ENCODE data around the gene LOXL4. TPM values are rescaled to one million over a fixed set of nuclear protein-coding genes. Genes with fewer than 3 reads are reported as not detected.

The LOXL4 gene
- total RNA-seq, 1 experiment from 2014 or later, result not detected

DNA sequence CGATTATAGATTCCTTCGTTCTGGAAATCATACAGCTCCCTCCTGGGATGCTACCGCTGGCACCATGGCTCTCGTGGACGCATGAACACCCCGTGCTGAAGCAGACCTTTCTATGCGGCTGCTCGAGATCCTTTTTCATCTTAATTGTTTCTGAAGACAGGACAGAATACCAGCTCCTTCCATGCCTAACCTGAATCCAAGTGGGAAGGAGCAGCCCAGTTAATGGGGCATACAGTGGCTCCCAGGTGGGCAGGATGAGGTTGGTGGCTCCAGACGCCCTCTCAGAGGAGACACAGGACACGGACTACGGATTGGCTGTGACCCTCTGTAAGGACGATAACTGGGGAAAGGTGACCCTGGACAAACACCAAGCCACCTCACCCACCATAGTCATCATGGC lies 18.4 kb upstream of the LOXL4 start:
- Histone ChIP-seq H3K27me3 (replicated peaks; ENCODE audit: insufficient read depth, low read depth, low read length, poor library complexity) (peaks cover 50% of the 10 kb centered on the region), H3K27ac (ENCODE audit: low read depth, low read length, poor library complexity, severe bottlenecking) (no peak overlapping the region), H3K4me1 (ENCODE audit: insufficient read depth, low read length, poor library complexity, severe bottlenecking) (no peaks in the 10 kb centered on the region), H3K9me3 (ENCODE audit: low read depth, low read length, poor library complexity, severe bottlenecking) (no peaks in the 10 kb centered on the region), H3K36me3 (ENCODE audit: insufficient read depth, low read length, poor library complexity, severe bottlenecking) (no peaks in the 10 kb centered on the region), H3K4me3 (ENCODE audit: low read depth, low read length, poor library complexity, severe bottlenecking) (no peak overlapping the region)
- intact Hi-C loops (cut with micrococcal nuclease; ENCODE audit: unreplicated experiment), result no loop called here
- ChIA-PET POLR2A (ENCODE audit: low non-redundant PET) (no interaction called here), CTCF (no interaction called here)
- TF ChIP-seq EZH2 (IDR thresholded peaks at IDR 0.05; ENCODE audit: borderline replicate concordance, low read depth, low read length, poor library complexity, severe bottlenecking), result no peak
- TF ChIP-seq, protein P1, sequence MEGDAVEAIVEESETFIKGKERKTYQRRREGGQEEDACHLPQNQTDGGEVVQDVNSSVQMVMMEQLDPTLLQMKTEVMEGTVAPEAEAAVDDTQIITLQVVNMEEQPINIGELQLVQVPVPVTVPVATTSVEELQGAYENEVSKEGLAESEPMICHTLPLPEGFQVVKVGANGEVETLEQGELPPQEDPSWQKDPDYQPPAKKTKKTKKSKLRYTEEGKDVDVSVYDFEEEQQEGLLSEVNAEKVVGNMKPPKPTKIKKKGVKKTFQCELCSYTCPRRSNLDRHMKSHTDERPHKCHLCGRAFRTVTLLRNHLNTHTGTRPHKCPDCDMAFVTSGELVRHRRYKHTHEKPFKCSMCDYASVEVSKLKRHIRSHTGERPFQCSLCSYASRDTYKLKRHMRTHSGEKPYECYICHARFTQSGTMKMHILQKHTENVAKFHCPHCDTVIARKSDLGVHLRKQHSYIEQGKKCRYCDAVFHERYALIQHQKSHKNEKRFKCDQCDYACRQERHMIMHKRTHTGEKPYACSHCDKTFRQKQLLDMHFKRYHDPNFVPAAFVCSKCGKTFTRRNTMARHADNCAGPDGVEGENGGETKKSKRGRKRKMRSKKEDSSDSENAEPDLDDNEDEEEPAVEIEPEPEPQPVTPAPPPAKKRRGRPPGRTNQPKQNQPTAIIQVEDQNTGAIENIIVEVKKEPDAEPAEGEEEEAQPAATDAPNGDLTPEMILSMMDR (conservative IDR thresholded peaks at IDR 0.05; ENCODE audit: low read depth, low read length), result no peak
- DNase-seq (ENCODE audit: low spot score), result no peak
- BruUV-seq (replicated peaks), result no TSS peak

DNA sequence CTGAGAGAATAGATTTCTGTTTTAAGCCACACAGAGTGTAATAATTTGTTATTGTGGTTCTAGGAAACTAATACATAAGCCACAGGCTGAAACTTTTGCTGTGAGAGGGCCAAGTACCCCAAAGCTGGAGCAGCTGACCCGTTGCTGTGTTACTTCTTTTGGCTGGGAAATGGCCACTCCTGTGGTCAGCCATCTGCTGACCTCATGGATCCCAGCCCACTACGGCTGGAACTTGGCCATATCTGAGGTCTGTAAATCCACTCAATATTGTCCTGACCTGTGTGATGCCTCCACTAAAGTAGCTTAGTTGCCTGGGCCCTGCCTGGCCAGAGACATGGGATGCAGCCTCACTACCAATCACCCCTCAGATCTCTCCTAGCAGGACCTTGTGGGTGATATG lies 17.4 kb upstream of the LOXL4 start:
- peaks cover 5% of the 10 kb centered on the region for H3K9me3 ChIP-seq (ENCODE audit: low read depth, low read length, poor library complexity, severe bottlenecking)
- BruUV-seq (replicated peaks), result no TSS peak
- H3K4me1 ChIP-seq (ENCODE audit: insufficient read depth, low read length, poor library complexity, severe bottlenecking), result no peaks in the 10 kb centered on the region
- no peak overlapping the region for H3K4me3 ChIP-seq (ENCODE audit: low read depth, low read length, poor library complexity, severe bottlenecking)
- ChIA-PET CTCF (no interaction called here), POLR2A (ENCODE audit: low non-redundant PET) (no interaction called here)
- TF ChIP-seq EZH2 (IDR thresholded peaks at IDR 0.05; ENCODE audit: borderline replicate concordance, low read depth, low read length, poor library complexity, severe bottlenecking), result no peak
- TF ChIP-seq, protein P1 (conservative IDR thresholded peaks at IDR 0.05; ENCODE audit: low read depth, low read length), result no peak
- no peak for DNase-seq (ENCODE audit: low spot score)
- H3K27me3 ChIP-seq (replicated peaks; ENCODE audit: insufficient read depth, low read depth, low read length, poor library complexity), result peaks cover 48% of the 10 kb centered on the region
- no peaks in the 10 kb centered on the region for H3K36me3 ChIP-seq (ENCODE audit: insufficient read depth, low read length, poor library complexity, severe bottlenecking)
- no peak overlapping the region for H3K27ac ChIP-seq (ENCODE audit: low read depth, low read length, poor library complexity, severe bottlenecking)
- intact Hi-C loops (cut with micrococcal nuclease; ENCODE audit: unreplicated experiment), result no loop called here

DNA sequence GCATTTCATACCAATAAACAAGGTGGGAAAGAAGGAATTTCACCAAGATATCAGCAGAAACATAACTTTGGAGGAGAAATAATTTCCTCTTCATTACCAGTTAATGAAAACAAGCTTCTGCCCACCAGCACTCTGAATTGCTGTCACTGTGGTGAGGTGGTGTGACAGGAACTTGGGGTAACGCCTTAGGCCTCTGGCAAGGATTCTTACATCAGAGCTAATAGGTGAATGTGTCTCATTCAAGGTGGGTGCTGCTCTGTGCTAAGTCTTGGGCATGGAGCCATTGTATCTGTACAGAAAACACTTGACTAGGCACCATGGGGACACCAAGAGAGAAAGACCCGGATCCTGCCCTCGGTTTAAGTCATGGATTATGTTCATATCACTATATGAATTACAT lies 8.3 kb upstream of the LOXL4 start:
- ChIA-PET CTCF (no interaction called here), POLR2A (ENCODE audit: low non-redundant PET) (no interaction called here)
- intact Hi-C loops (cut with micrococcal nuclease; ENCODE audit: unreplicated experiment), result no loop called here
- Histone ChIP-seq H3K27ac (ENCODE audit: low read depth, low read length, poor library complexity, severe bottlenecking) (no peak overlapping the region), H3K27me3 (replicated peaks; ENCODE audit: insufficient read depth, low read depth, low read length, poor library complexity) (peaks cover 14% of the 10 kb centered on the region), H3K36me3 (ENCODE audit: insufficient read depth, low read length, poor library complexity, severe bottlenecking) (no peaks in the 10 kb centered on the region), H3K9me3 (ENCODE audit: low read depth, low read length, poor library complexity, severe bottlenecking) (peaks cover 5% of the 10 kb centered on the region), H3K4me1 (ENCODE audit: insufficient read depth, low read length, poor library complexity, severe bottlenecking) (no peaks in the 10 kb centered on the region), H3K4me3 (ENCODE audit: low read depth, low read length, poor library complexity, severe bottlenecking) (no peak overlapping the region)
- no peak for DNase-seq (ENCODE audit: low spot score)
- TF ChIP-seq EZH2 (IDR thresholded peaks at IDR 0.05; ENCODE audit: borderline replicate concordance, low read depth, low read length, poor library complexity, severe bottlenecking), result no peak
- TF ChIP-seq, protein P1 (conservative IDR thresholded peaks at IDR 0.05; ENCODE audit: low read depth, low read length), result no peak
- no TSS peak for BruUV-seq (replicated peaks)

All from A673 (cell line).